Endothelial cell of umbilical vein (primary cell): Measurements from ENCODE around the gene SCO2. TPM values are rescaled to one million over a fixed set of nuclear protein-coding genes. Genes with fewer than 3 reads are reported as not detected.

Source experiments
- BruUV-seq: library from RNA; stranded (reverse); fragments of 400-500 nt; replicated peaks from 2 replicates; lab custom pipeline; 2021; lab: Mats Ljungman, UMichigan
- CTCF ChIA-PET: fragments of 300-600, 350-600 bp; sonication (Branson Sonifier 250); formaldehyde crosslinking; loops from one replicate; lab custom pipeline; 2021; ENCODE audit warnings: antibody characterized with exemption, inconsistent platforms; lab: Charles Lee
- POLR2A ChIA-PET: fragments of 300-600, 350-600 bp; sonication (Branson Sonifier 250); formaldehyde crosslinking; loops from one replicate; lab custom pipeline; 2021; ENCODE audit warnings: antibody characterized with exemption, inconsistent platforms; lab: Charles Lee
- DNase-seq: peaks from one replicate; pipeline ENCODE4 v3.0.0-alpha.2; 2011; ENCODE audit warnings: low read depth, low spot score
- FAIRE-seq: peaks from 2 replicates; lab custom pipeline; 2011; peaks lifted over from hg19 to GRCh38; lab: Jason Lieb, UNC
- H2AFZ ChIP-seq: 2 replicates; pipeline ENCODE4 v1.6.0; 2012; ENCODE audit warnings: low read depth, low read length, control low read depth, inconsistent platforms
- H3K27ac ChIP-seq: 2 replicates; pipeline ENCODE4 v1.5.1; 2011; ENCODE audit warnings: low read depth, mild to moderate bottlenecking, control low read depth, low read length, moderate library complexity; ENCODE audit not compliant: insufficient read depth
- H3K27me3 ChIP-seq, 2 experiments: 2 replicates each; pipeline versions ENCODE4 v1.6.0 to v1.6.1; 2011; ENCODE audit warnings: low read length in 2 of 2, mixed read lengths in 1 of 2; ENCODE audit not compliant: control insufficient read depth in 2 of 2, insufficient read depth in 2 of 2
- H3K36me3 ChIP-seq, 2 experiments: 2 replicates in 1 of 2; 3 replicates in 1 of 2; pipeline ENCODE4 v1.5.1; 2011; ENCODE audit warnings: low read length in 2 of 2, mild to moderate bottlenecking in 1 of 2, moderate library complexity in 1 of 2; ENCODE audit not compliant: control insufficient read depth in 2 of 2, insufficient read depth in 2 of 2; ENCODE audit errors: extremely low read depth in 1 of 2
- H3K4me1 ChIP-seq: 3 replicates; pipeline ENCODE4 v1.5.1; 2011; ENCODE audit warnings: mild to moderate bottlenecking, low read length; ENCODE audit not compliant: control insufficient read depth, insufficient read depth; ENCODE audit errors: extremely low read depth
- H3K4me2 ChIP-seq: 2 replicates; pipeline ENCODE4 v1.6.1; 2011; ENCODE audit warnings: low read length, control low read depth, mixed read lengths; ENCODE audit not compliant: insufficient read depth
- H3K4me3 ChIP-seq, 3 experiments: fragments of 200-600 bp in 1 of 3; sonication (generic), shearing (Covaris generic) in 1 of 3; replicated peaks in 1 of 3; 2 replicates each; pipeline ENCODE4 v1.5.1; 2011 to 2016; ENCODE audit warnings: control low read depth in 3 of 3, low read length in 3 of 3, mild to moderate bottlenecking in 2 of 3, inconsistent platforms in 1 of 3, low read depth in 1 of 3, moderate library complexity in 1 of 3; ENCODE audit not compliant: insufficient read depth in 1 of 3
- H3K79me2 ChIP-seq: 2 replicates; pipeline ENCODE4 v1.6.0; 2012; ENCODE audit warnings: low read length, inconsistent platforms; ENCODE audit not compliant: control insufficient read depth, insufficient read depth
- H3K9ac ChIP-seq: replicated peaks from 2 replicates; pipeline ENCODE3; 2011; ENCODE audit warnings: low read length, control low read depth; ENCODE audit not compliant: insufficient read depth; ENCODE audit errors: extremely low read depth
- H3K9me1 ChIP-seq: replicated peaks from 3 replicates; pipeline ENCODE4 v1.6.0; 2011; ENCODE audit warnings: mild to moderate bottlenecking, low read length; ENCODE audit not compliant: control insufficient read depth, insufficient read depth; ENCODE audit errors: extremely low read depth
- H3K9me3 ChIP-seq: replicated peaks from 2 replicates; pipeline ENCODE4 v1.5.1; 2012; ENCODE audit warnings: low read length, inconsistent platforms; ENCODE audit not compliant: control insufficient read depth, insufficient read depth
- H4K20me1 ChIP-seq: replicated peaks from 2 replicates; pipeline ENCODE3; 2011; ENCODE audit warnings: mild to moderate bottlenecking, low read length; ENCODE audit not compliant: control insufficient read depth, insufficient read depth; ENCODE audit errors: extremely low read depth
- EZH2 ChIP-seq: IDR thresholded peaks from 2 replicates; pipeline ENCODE4 v1.6.1; 2012; ENCODE audit warnings: borderline replicate concordance, low read depth, mild to moderate bottlenecking, moderate library complexity, low read length, inconsistent platforms; ENCODE audit not compliant: severe bottlenecking
- FOS ChIP-seq: IDR thresholded peaks from 2 replicates; pipeline ENCODE4 v1.6.1; 2011; ENCODE audit warnings: mild to moderate bottlenecking, low read length, moderate library complexity, borderline replicate concordance; ENCODE audit not compliant: insufficient read depth
- GATA2 ChIP-seq: IDR thresholded peaks from 2 replicates; pipeline ENCODE4 v1.7.0; 2011; ENCODE audit warnings: low read depth, mild to moderate bottlenecking, moderate library complexity, mixed read lengths, low read length; ENCODE audit not compliant: insufficient read length, insufficient read depth
- JUN ChIP-seq: IDR thresholded peaks from 2 replicates; pipeline ENCODE4 v1.6.1; 2011; ENCODE audit warnings: borderline replicate concordance, low read depth; ENCODE audit not compliant: insufficient read length, insufficient read depth
- MYC ChIP-seq: IDR thresholded peaks from one replicate; pipeline ENCODE4 v1.6.1; 2011; ENCODE audit warnings: mild to moderate bottlenecking, low read depth, low read length
- POLR2A ChIP-seq: IDR thresholded peaks from 2 replicates; pipeline ENCODE4 v1.6.1; 2012; ENCODE audit warnings: low read depth, mild to moderate bottlenecking, control low read depth, low read length
- POLR2AphosphoS5 ChIP-seq: IDR thresholded peaks from 2 replicates; pipeline ENCODE4 v1.6.1; 2012; ENCODE audit warnings: low read depth, mild to moderate bottlenecking, control low read depth, low read length, moderate library complexity; ENCODE audit not compliant: insufficient read depth
- dilution Hi-C: fragments of 300-500 bp; cut with MboI; formaldehyde crosslinking; loops from one replicate; pipeline ENCODE4 v1.15.0; 2019; ENCODE audit warnings: low sequenced_read_pairs; ENCODE audit not compliant: extremely low pct_ligation_motif_present
- intact Hi-C: fragments of 100-400 bp; cut with micrococcal nuclease; formaldehyde crosslinking; loops from one replicate; pipeline ENCODE4 v1.10.0; 2022
- polyA plus RNA-seq, 4 experiments: library from polyadenylated mRNA; depleted of rRNA in 3 of 4; stranded (reverse) in 3 of 4; unstranded in 1 of 4; fragments of >200 nt; gene quantifications; 2 replicates each; pipeline versions ENCODE4 v1.2.1 to v1.2.3, GENCODE V29; 2011 to 2012; ENCODE audit warnings: missing spikeins in 1 of 4
- total RNA-seq: library from RNA; stranded (reverse); gene quantifications from 2 replicates; pipeline ENCODE4 v1.2.3, GENCODE V29; 2021
- TF ChIP-seq, protein P1 (sequence below), 2 donors: IDR thresholded peaks; 1 replicate in 1 of 2; 2 replicates in 1 of 2; pipeline ENCODE4 v1.5.1; 2011; ENCODE audit warnings: low read length in 2 of 2, mild to moderate bottlenecking in 2 of 2, moderate library complexity in 2 of 2, control low read depth in 1 of 2, inconsistent platforms in 1 of 2, low read depth in 1 of 2; ENCODE audit not compliant: insufficient read depth in 1 of 2; ENCODE audit errors: extremely low read depth in 1 of 2
- TF ChIP-seq, protein P2 (sequence below): IDR thresholded peaks from 2 replicates; pipeline ENCODE4 v1.6.1; 2011; ENCODE audit not compliant: insufficient read depth, insufficient read length

Gene SCO2
- total and polyA plus RNA-seq, 2 donors (not counting 3 experiments of a cell fraction or from before 2014, with no cell fraction given), result 3.5 to 3.7 TPM

- intact Hi-C loops (no loop called here), dilution Hi-C loops (no loop called here)
- H3K9me3 ChIP-seq, result no peaks in the 10 kb centered on the region
- no TSS peak for BruUV-seq
- H3K4me3 ChIP-seq, result no peak overlapping the region
- DNase-seq (no peak), FAIRE-seq (no peak)
- no peaks in the 10 kb centered on the region for H3K4me1 ChIP-seq
- H3K27me3 ChIP-seq, result peaks cover under 1 to 14% of the 10 kb centered on the region in 2 experiments
- no peak overlapping the region for H3K9ac ChIP-seq
- no peak overlapping the region for H2AFZ ChIP-seq
- no peak overlapping the region for H3K27ac ChIP-seq
- POLR2A ChIA-PET, result no interaction called here
- no peak overlapping the region for H3K4me2 ChIP-seq
- TF ChIP-seq POLR2A, result no peak
- TF ChIP-seq GATA2, result no peak
- TF ChIP-seq FOS, result no peak
- no peak for TF ChIP-seq MYC
- TF ChIP-seq EZH2, result no peak
- no peak for TF ChIP-seq POLR2AphosphoS5
- TF ChIP-seq, protein P1, sequence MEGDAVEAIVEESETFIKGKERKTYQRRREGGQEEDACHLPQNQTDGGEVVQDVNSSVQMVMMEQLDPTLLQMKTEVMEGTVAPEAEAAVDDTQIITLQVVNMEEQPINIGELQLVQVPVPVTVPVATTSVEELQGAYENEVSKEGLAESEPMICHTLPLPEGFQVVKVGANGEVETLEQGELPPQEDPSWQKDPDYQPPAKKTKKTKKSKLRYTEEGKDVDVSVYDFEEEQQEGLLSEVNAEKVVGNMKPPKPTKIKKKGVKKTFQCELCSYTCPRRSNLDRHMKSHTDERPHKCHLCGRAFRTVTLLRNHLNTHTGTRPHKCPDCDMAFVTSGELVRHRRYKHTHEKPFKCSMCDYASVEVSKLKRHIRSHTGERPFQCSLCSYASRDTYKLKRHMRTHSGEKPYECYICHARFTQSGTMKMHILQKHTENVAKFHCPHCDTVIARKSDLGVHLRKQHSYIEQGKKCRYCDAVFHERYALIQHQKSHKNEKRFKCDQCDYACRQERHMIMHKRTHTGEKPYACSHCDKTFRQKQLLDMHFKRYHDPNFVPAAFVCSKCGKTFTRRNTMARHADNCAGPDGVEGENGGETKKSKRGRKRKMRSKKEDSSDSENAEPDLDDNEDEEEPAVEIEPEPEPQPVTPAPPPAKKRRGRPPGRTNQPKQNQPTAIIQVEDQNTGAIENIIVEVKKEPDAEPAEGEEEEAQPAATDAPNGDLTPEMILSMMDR (IDR thresholded peaks at IDR 0.05; ENCODE audit: extremely low read depth in 1 of 2, insufficient read depth in 1 of 2, low read depth in 1 of 2, low read length in 2 of 2), result no peak
- TF ChIP-seq, protein P2, sequence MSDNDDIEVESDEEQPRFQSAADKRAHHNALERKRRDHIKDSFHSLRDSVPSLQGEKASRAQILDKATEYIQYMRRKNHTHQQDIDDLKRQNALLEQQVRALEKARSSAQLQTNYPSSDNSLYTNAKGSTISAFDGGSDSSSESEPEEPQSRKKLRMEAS, result no peak
- TF ChIP-seq JUN, result no peak
- H3K9me1 ChIP-seq, result no peaks in the 10 kb centered on the region
- H3K36me3 ChIP-seq, result no peaks in the 10 kb centered on the region
- no peaks in the 10 kb centered on the region for H4K20me1 ChIP-seq
- CTCF ChIA-PET, result interaction anchor here (0.7 to 2.6 kb wide), 3 partner anchors 12 to 245 kb away, joined by 3 to 17 read pairs (median 4); no protein-coding TSS in a partner anchor
- H3K79me2 ChIP-seq, result no peaks in the 10 kb centered on the region
Measured at GRCh38 chr22:50485221-50486131, 39.9 kb downstream of the SCO2 start.
